Ascending aorta (tissue), 2 donors: ENCODE results near the gene ACTR1A. TPM values are rescaled to one million over a fixed set of nuclear protein-coding genes. Genes with fewer than 3 reads are reported as not detected.

ENCODE experiments used
- DNase-seq, 2 donors: peaks; one replicate each; pipeline ENCODE4 v3.0.0-alpha.2; 2019; ENCODE audit warnings: low spot score in 2 of 2
- H3K27ac ChIP-seq, 2 donors: fragments of 200-600 bp; sonication (generic); one replicate each; pipeline ENCODE4 v1.5.1; 2016 to 2017; ENCODE audit warnings: mild to moderate bottlenecking in 1 of 2
- H3K27me3 ChIP-seq: fragments of 200-600 bp; sonication (generic); one replicate; pipeline ENCODE4 v1.5.1; 2017
- H3K36me3 ChIP-seq, 2 donors: fragments of 200-600 bp; sonication (generic); one replicate each; pipeline ENCODE4 v1.5.1; 2016
- H3K4me1 ChIP-seq, 2 donors: fragments of 200-600 bp; sonication (generic); one replicate each; pipeline ENCODE4 v1.5.1; 2016 to 2017; ENCODE audit warnings: mild to moderate bottlenecking in 1 of 2
- H3K4me3 ChIP-seq, 2 donors: fragments of 200-600 bp; sonication (generic); one replicate each; pipeline ENCODE4 v1.5.1; 2016 to 2017; ENCODE audit warnings: mild to moderate bottlenecking in 1 of 2
- H3K9me3 ChIP-seq, 2 donors: fragments of 200-600 bp; sonication (generic); one replicate each; pipeline ENCODE4 v1.5.1; 2016
- CTCF ChIP-seq, 3 experiments: fragments of 200-600 bp in 2 of 3; fragments of 450-650 bp in 1 of 3; sonication (generic) in 2 of 3; IDR thresholded peaks; one replicate each; pipeline ENCODE4 v1.5.1; 2016 to 2019; ENCODE audit warnings: antibody characterized with exemption in 3 of 3, mild to moderate bottlenecking in 1 of 3, moderate library complexity in 1 of 3
- intact Hi-C: fragments of 100-400 bp; cut with DNase I; formaldehyde crosslinking; loops from one replicate; pipeline ENCODE4 v1.15.1; 2023
- total RNA-seq: library from RNA; depleted of rRNA; stranded (reverse); fragments of >200 nt; gene quantifications from one replicate; pipeline ENCODE4 v1.1.0, GENCODE V29; 2016

The ACTR1A gene
- total RNA-seq, 1 donor from 2014 or later = 200 TPM

DNA sequence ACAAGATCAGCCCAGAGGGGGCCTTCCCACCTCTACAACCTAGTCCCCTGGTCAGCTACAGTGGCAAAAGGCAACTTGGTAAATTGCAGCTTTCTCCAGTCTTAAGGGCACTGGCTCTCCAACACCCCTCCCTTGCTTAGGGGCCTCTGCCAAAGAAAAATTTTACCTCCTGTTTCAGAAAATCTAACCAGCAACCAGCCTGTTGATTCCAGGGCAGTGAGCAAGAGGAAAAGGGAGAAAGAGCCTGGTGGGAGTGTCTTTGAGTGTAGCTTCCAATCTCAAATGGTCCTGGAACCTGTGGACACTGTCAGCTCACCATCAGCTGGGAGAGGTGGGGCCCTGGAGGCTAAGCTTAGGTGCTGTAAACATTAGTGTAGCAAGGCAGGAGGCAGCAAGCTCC is 22.9 kb downstream of the ACTR1A start:
- H3K4me1 ChIP-seq = no peaks in the 10 kb centered on the region
- no peak for DNase-seq
- H3K4me3 ChIP-seq = no peak overlapping the region
- TF ChIP-seq CTCF (IDR thresholded peaks at IDR 0.05) = no peak
- peaks cover 55% of the 10 kb centered on the region in 2 donors for H3K36me3 ChIP-seq
- no peaks in the 10 kb centered on the region for H3K27me3 ChIP-seq
- H3K27ac ChIP-seq = no peak overlapping the region
- H3K9me3 ChIP-seq = no peaks in the 10 kb centered on the region
- intact Hi-C loops = loop anchor here (2.0 kb wide), 1 partner anchor 85 kb away; the partner anchor contains the start of gene NFKB2

DNA sequence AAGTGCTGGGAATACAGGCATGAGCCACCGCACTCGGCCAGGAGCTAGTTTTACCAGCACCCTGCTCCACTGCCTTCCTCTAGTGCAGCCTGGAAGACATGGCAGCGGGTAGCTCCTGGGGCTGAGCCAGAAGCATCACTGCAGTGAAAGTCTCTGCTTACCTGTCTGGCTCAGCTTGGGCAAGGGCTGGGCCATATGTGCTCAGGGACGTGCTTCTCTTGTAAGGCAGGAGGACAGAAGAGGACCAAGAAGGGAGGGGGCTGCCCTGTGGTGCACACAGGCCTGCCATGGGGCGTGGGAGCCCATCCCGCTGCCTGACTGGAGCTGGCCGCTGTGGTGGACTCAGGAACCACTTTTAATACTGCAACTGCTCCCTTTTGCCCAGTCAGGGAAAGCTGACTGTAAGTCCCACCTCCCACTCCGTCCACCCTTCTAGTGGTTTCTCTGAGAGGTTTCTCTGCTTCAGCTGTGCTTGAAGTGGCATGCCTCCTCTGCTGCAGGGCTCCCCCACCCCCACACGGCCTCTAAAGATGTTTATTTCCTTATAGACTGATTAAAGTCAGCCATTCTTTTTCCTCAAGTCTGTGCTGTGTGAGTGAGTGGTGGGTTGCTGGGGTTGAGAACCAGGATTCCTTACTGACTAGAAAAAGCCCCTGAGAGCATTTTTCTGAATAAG is 25.9 kb downstream of the ACTR1A start:
- Histone ChIP-seq H3K4me3 (no peak overlapping the region), H3K27me3 (no peaks in the 10 kb centered on the region), H3K9me3 (no peaks in the 10 kb centered on the region), H3K27ac (no peak overlapping the region), H3K36me3 (peaks cover 28% of the 10 kb centered on the region in 2 donors), H3K4me1 (no peaks in the 10 kb centered on the region)
- DNase-seq = no peak
- intact Hi-C loops = loop anchor here (1.0 kb wide), 1 partner anchor 86 kb away; no protein-coding TSS in a partner anchor
- no peak for TF ChIP-seq CTCF (IDR thresholded peaks at IDR 0.05)

GRCh38 chr10:102475451-102476040 is 27.0 kb downstream of the ACTR1A start:
- H3K4me1 ChIP-seq = no peaks in the 10 kb centered on the region
- no peaks in the 10 kb centered on the region for H3K9me3 ChIP-seq
- H3K27ac ChIP-seq = no peak overlapping the region
- no peak for DNase-seq
- peaks cover 17 to 20% of the 10 kb centered on the region in 2 donors for H3K36me3 ChIP-seq
- no peak overlapping the region for H3K4me3 ChIP-seq
- no peak for TF ChIP-seq CTCF (IDR thresholded peaks at IDR 0.05)
- H3K27me3 ChIP-seq = no peaks in the 10 kb centered on the region
- intact Hi-C loops = no loop called here

DNA sequence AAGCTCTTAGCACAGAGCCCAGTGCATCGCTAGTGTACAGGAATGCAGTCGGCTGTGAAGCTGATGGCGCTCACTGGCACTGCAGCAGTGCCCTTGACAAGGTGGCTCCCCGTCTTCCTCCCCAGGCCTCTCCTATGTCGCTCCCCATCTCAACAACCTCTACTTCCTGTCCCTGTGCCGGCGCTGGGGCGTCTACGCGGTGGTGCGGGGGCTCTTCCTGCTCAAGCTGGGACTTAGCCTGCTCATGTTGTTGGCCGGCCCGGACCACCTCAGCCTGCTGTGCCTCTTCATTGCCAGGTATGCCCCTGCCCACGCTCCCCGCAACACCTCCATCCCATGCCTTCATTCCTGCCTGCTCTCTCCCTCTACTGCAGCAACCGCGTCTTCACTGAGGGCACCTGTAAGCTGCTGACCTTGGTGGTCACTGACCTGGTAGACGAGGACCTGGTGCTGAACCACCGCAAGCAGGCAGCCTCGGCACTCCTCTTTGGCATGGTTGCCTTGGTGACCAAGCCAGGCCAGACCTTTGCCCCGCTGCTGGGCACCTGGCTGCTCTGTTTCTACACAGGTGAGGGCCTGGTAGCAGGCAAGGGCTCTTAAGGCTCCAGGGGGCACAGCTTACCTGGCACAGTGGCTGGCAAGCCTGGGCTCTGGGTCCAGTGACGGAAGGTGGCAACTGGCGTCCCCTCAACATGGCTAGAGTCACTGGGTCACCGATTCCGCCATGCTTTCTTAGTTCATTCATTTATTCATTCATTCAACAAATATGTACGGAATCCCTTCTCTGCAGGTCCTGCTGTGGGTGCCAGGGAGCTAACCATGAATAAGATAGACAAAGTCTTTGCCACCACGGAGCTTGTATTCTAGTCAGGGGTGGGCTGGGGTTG is 28.8 kb downstream of the ACTR1A start:
- no peak for TF ChIP-seq CTCF (IDR thresholded peaks at IDR 0.05)
- no peak for DNase-seq
- H3K27me3 ChIP-seq = no peaks in the 10 kb centered on the region
- H3K36me3 ChIP-seq = peaks cover 3 to 6% of the 10 kb centered on the region in 2 donors
- intact Hi-C loops = no loop called here
- H3K27ac ChIP-seq = no peak overlapping the region
- H3K4me3 ChIP-seq = no peak overlapping the region
- no peaks in the 10 kb centered on the region for H3K4me1 ChIP-seq
- no peaks in the 10 kb centered on the region for H3K9me3 ChIP-seq

DNA sequence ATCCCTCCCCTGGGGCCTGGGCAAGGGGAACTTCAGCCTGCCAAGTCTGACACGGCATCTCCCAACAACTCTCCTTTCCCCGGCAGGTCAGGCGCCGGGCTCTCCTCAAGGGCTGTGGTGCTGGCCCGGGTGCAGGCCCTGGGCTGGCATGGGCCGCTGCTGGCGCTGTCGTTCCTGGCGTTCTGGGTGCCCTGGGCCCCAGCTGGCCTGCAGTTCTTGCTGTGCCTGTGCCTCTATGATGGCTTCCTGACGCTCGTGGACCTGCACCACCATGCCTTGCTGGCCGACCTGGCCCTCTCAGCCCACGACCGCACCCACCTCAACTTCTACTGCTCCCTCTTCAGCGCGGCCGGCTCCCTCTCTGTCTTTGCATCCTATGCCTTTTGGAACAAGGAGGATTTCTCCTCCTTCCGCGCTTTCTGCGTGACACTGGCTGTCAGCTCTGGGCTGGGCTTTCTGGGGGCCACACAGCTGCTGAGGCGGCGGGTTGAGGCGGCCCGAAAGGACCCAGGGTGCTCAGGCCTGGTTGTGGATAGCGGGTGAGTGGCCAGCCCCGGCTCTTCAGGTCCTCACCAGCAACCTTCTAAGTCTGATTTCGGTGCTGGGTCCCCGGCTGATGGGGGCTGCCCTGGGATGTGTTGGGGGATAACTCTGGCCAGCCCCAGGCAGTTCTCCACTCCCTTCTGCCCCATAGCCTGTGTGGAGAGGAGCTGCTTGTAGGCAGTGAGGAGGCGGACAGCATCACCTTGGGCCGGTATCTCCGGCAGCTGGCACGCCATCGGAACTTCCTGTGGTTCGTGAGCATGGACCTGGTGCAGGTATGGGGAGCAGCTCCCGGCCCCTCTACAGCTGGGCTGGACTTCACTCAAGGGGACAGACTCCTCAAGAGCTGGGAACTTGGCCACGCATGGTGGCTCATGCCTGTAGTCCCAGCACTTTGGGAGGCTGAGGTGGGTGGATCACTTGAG is 31.6 kb downstream of the ACTR1A start:
- no peaks in the 10 kb centered on the region for H3K27me3 ChIP-seq
- no peak overlapping the region for H3K4me3 ChIP-seq
- peaks cover 3 to 4% of the 10 kb centered on the region in 2 donors for H3K36me3 ChIP-seq
- no peaks in the 10 kb centered on the region for H3K4me1 ChIP-seq
- intact Hi-C loops = no loop called here
- H3K27ac ChIP-seq = no peak overlapping the region
- TF ChIP-seq CTCF (IDR thresholded peaks at IDR 0.05) = no peak
- no peaks in the 10 kb centered on the region for H3K9me3 ChIP-seq
- DNase-seq = no peak
